KG1 (cell line): ENCODE measurements around the gene TTC28.
"Not testable (repeated sequence)": the region's sequence is repeated elsewhere in the genome, so short reads cannot be mapped to it uniquely, and the experiment has no call there.

Experiments
- DNase-seq: peaks from one replicate; lab custom pipeline; 2025; lab: John Stamatoyannopoulos, UW

The TTC28 gene

DNA sequence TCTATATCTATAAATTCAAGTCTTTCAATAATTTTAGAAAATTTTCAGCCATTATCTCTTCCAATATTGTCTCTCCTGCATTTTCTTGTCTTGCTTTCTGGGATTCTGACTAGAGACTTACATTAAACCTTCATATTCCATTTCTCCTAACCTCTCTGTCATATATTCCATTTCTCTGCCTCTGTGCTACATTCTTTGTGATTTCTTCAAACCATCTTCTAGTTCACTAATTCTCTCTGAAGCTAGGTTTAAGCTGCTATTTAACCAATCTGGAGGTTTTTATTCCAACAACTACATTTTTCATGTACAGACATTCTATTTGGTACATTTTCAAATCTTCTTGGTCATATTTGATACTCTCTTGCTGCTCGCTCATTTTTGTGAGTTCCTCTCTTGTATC lies 122.5 kb downstream of the TTC28 start:
- DNase-seq = no peak

GRCh38 chr22:28553108-28553866 lies 126.4 kb downstream of the TTC28 start:
- not testable (repeated sequence) for DNase-seq

GRCh38 chr22:28548406-28548805 lies 131.2 kb downstream of the TTC28 start:
- DNase-seq = no peak

DNA sequence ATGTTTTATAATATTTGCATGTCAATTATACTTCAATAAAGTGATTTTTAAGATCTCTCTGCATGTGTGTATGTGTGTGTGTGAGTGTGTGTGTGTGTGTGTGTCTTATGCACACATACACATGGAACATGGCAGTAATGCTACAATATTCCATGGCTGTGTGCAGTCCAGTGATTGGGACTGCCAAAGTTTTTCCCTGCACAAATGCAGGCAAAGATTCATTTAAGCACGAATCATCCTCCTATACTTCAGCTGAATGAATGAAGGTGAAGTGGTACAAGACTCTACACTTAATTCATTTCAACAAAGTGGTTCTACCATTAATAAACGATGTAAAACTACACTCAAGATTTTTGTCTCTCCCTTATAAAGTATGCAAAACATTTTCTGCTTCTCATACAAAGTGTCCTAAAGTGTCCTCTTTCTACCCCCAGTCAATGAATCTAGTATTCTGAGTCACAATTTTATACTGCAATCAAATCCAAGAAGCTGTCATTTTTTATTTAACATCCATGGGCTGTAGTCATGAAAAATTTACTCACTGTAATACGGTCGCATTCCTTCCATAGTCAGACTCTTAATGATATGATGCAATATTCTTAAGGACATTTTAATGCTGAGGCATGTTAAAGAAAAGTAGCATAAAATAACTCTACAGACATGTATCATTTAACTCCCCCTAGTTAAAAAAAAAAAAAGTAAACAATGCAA lies 132.4 kb downstream of the TTC28 start:
- no peak for DNase-seq

GRCh38 chr22:28544431-28544868 lies 135.2 kb downstream of the TTC28 start:
- no peak for DNase-seq

- DNase-seq = no peak
These were observed 136.5 kb downstream of the TTC28 start for GRCh38 chr22:28542980-28543621.

DNA sequence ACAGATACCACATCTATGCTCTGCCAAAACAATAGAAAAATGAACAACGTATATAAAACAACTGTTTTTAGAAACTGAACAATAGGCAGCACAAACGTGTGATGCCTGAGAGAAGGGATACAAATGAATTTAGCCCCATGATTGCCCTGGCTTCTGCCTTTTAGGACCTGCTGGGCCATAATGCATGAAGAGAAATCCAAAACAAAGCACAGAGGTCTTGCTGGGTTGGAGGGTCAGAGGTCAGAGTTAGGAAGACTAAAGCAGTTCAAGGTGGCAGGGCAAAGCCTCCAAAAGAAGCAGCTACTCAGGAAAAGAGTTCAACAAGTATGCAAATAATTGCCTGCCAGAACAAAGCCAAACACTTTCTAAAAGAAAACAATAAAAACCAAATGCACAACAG lies 138.5 kb downstream of the TTC28 start:
- DNase-seq = no peak

- DNase-seq = no peak
These were observed 140.7 kb downstream of the TTC28 start for GRCh38 chr22:28538922-28539321.

- DNase-seq = not testable (repeated sequence)
These were observed 149.1 kb downstream of the TTC28 start for GRCh38 chr22:28530565-28530964.

GRCh38 chr22:28529144-28529543 lies 150.5 kb downstream of the TTC28 start:
- not testable (repeated sequence) for DNase-seq

DNA sequence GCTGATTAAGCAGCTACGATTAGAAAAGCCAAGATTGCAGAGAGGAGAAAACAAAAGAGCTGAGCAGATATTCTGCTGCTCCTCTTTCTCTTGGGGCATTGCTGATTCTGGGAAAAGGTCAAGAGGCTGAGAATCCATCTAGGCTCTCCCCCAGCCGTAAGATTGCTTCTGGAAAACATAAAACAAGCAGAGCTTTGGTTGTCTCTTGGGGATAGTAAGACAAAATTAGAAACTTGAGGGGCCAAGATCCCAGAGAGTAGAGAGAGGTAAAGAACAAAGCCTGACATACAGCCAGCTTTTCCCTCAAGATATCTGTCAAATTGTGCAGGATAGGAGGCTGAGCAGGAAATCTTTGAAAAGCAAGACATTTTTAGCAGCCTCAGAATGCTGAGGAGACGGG lies 158.2 kb downstream of the TTC28 start:
- no peak for DNase-seq

DNA sequence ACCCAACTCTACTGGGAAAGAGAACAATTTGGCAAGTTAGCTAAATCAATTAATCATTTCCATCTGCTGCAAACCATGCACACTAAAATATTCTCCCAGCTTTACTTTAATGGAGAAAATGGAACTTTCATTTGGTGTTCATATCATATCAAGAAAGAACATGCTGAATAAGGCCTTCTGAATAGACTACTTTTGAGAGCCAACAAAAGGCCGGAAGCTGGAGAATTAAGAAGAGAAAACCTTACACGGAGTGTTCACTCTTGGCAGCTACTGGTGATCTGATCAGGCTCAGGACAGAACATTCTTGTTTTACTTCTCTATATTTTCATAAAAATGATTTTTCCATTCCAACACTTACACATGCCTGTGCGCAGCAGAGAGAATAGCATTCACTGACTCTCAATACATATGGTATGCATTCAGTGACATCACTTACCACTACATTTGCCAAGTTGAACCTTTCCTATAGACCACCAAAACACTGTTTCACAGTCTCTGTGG lies 165.3 kb downstream of the TTC28 start:
- DNase-seq = no peak

GRCh38 chr22:28512387-28512786 lies 167.3 kb downstream of the TTC28 start:
- not testable (repeated sequence) for DNase-seq

DNA sequence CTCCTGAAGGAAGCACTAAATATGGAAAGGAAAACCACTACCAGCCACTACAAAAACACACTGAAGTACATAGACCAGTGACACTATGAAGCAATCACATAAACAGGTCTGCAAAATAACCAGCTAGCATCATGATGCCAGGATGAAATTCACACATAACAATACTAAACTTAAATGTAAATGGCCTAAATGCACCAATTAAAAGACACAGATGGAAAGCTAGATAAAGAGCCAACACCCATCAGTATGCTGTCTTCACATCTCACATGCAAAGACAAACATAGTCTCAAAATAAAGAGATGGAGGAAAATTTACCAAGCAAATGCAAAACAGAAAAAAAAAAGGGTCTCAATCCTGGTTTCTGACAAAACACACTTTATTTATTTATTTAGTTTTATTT lies 171.7 kb downstream of the TTC28 start:
- no peak for DNase-seq

- no peak for DNase-seq
These were observed 173.5 kb downstream of the TTC28 start for GRCh38 chr22:28506150-28506535.

- no peak for DNase-seq
These were observed 174.1 kb downstream of the TTC28 start for GRCh38 chr22:28505416-28506149.

GRCh38 chr22:28500006-28500405 lies 179.6 kb downstream of the TTC28 start:
- DNase-seq = no peak

DNA sequence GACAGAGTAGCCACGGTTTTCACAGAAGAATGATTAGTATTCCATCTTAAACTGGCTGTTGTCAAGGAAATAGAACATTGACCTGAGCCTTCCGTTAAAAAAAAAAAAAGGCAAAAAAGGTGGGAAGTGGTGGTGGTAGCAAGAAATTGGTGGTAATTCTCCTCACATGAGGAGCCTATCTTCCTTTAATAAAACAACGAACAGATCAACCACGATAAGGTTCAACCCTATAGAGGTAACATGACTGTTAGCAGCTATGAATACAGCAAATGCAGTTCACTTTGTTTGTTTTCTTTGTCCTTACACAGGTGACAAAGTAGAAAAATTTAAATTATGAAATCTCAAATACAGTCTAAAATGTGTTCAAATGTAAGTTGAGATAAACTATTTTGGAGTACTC lies 181.6 kb downstream of the TTC28 start:
- no peak for DNase-seq

DNA sequence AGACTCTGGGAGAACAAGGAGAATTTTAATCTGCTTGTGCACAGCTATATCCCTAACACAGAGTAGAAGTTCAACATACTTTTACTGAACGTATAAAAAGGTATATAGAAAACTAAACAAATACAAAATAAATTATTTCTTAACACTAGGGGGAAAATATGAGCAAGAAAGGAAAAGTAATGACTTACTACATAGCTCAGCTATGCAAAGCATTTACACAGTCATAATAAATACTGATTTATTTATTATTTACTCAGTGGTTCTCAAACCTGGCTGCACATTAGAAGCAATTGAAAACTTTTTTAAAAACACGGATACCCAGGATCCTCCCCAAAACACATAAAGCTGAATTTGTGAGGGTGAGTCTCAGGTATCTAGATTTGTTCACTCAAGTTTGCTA lies 182.5 kb downstream of the TTC28 start:
- no peak for DNase-seq

DNA sequence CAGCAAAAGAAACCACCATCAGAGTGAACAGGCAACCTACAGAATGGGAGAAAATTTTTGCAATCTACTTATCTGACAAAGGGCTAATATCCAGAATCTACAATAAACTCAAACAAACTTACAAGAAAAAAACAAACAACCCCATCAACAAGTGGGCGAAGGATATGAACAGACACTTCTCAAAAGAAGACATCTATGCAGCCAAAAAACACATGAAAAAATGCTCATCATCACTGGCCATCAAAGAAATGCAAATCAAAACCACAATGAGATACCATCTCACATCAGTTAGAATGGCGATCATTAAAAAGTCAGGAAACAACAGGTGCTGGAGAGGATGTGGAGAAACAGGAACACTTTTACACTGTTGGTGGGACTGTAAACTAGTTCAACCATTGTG lies 188.4 kb downstream of the TTC28 start:
- not testable (repeated sequence) for DNase-seq

GRCh38 chr22:28488825-28489224 lies 190.8 kb downstream of the TTC28 start:
- no peak for DNase-seq

- no peak for DNase-seq
These were observed 195.0 kb downstream of the TTC28 start for GRCh38 chr22:28484662-28485061.
